Immature natural killer cell (primary cell): ENCODE data around the gene RAB40A. TPM values are rescaled to one million over a fixed set of nuclear protein-coding genes. Genes with fewer than 3 reads are reported as not detected.
A peak's percentile ranks its signal among the peaks of the same experiment; 100 is the strongest.
"Not testable (repeated sequence)": the region's sequence is repeated elsewhere in the genome, so short reads cannot be mapped to it uniquely, and the experiment has no call there.

Experiments
- DNase-seq, 3 donors: peaks; one replicate each; pipeline ENCODE4 v3.0.0; 2022; ENCODE audit warnings: mixed read lengths in 1 of 3
- H3K27ac Mint-ChIP-seq, 6 donors: one replicate each; pipeline ENCODE4 v1.8.0; 2020; ENCODE audit warnings: mixed read lengths in 6 of 6, mild to moderate bottlenecking in 5 of 6, inconsistent platforms in 4 of 6, moderate library complexity in 3 of 6
- H3K27me3 Mint-ChIP-seq, 3 donors: one replicate each; pipeline ENCODE4 v1.8.0; 2020 to 2021; ENCODE audit warnings: low read depth in 3 of 3, mild to moderate bottlenecking in 3 of 3, mixed read lengths in 3 of 3, moderate library complexity in 3 of 3, inconsistent platforms in 1 of 3
- H3K36me3 Mint-ChIP-seq, 3 donors: one replicate each; pipeline ENCODE4 v1.8.0; 2020; ENCODE audit warnings: mixed read lengths in 3 of 3, inconsistent platforms in 2 of 3, mild to moderate bottlenecking in 2 of 3
- H3K4me1 Mint-ChIP-seq, 2 donors: one replicate each; pipeline ENCODE4 v1.8.0; 2020; ENCODE audit warnings: inconsistent platforms in 2 of 2, mild to moderate bottlenecking in 2 of 2, mixed read lengths in 2 of 2, moderate library complexity in 1 of 2
- H3K4me3 Mint-ChIP-seq, 5 donors: one replicate each; pipeline ENCODE4 v1.8.0; 2020; ENCODE audit warnings: mild to moderate bottlenecking in 5 of 5, mixed read lengths in 5 of 5, inconsistent platforms in 3 of 5, moderate library complexity in 3 of 5
- H3K9me3 Mint-ChIP-seq, 6 donors: one replicate each; pipeline ENCODE4 v1.8.0; 2020; ENCODE audit warnings: mild to moderate bottlenecking in 6 of 6, mixed read lengths in 6 of 6, inconsistent platforms in 4 of 6, moderate library complexity in 3 of 6
- polyA plus RNA-seq, 3 donors: library from polyadenylated mRNA; unstranded; fragments of 300-500 nt; fragmentation: Illumina TruSeq; gene quantifications; one replicate each; pipeline ENCODE4 v1.2.3, GENCODE V29; 2021

The RAB40A gene
- polyA plus RNA-seq, 3 donors from 2014 or later: not detected

- H3K9me3 Mint-ChIP-seq: no peaks in the 10 kb centered on the region
- DNase-seq: no peak
- no peak overlapping the region for H3K27ac Mint-ChIP-seq
- H3K27me3 Mint-ChIP-seq: peaks cover 4 to 5% (median 4%) of the 10 kb centered on the region in 3 donors
- no peaks in the 10 kb centered on the region for H3K36me3 Mint-ChIP-seq
- H3K4me3 Mint-ChIP-seq: no peak overlapping the region
- H3K4me1 Mint-ChIP-seq: peaks cover 3 to 6% of the 10 kb centered on the region in 2 donors
These were observed 51.4 kb downstream of the RAB40A start for GRCh38 chrX:103467887-103468286.

- Mint-ChIP-seq H3K4me1 (peaks cover 3 to 6% of the 10 kb centered on the region in 2 donors), H3K4me3 (no peak overlapping the region), H3K27me3 (peaks cover 4 to 6% (median 5%) of the 10 kb centered on the region in 3 donors), H3K9me3 (no peaks in the 10 kb centered on the region), H3K27ac (no peak overlapping the region), H3K36me3 (no peaks in the 10 kb centered on the region)
- DNase-seq: no peak
These were observed 52.1 kb downstream of the RAB40A start for GRCh38 chrX:103467156-103467555.

GRCh38 chrX:103464774-103465117 is 54.5 kb downstream of the RAB40A start:
- peak overlapping the region; percentile 65 to 88 (median 79) for H3K4me3 Mint-ChIP-seq

GRCh38 chrX:103464072-103464773 is 55.1 kb downstream of the RAB40A start:
- DNase-seq: peak in 2 of 3 donors; percentile 1 to 2
- Mint-ChIP-seq H3K27ac (peak overlapping the region in 1 of 6 donors; percentile 2), H3K27me3 (peaks cover 5 to 15% (median 7%) of the 10 kb centered on the region in 3 donors)

More at GRCh38 chrX:103464774-103465117, 54.5 kb downstream of the RAB40A start:
- Mint-ChIP-seq H3K27me3 (peaks cover 4 to 15% (median 6%) of the 10 kb centered on the region in 3 donors), H3K9me3 (no peaks in the 10 kb centered on the region), H3K4me1 (peaks cover 3 to 6% of the 10 kb centered on the region in 2 donors), H3K27ac (no peak overlapping the region), H3K36me3 (no peaks in the 10 kb centered on the region)
- DNase-seq: peak; percentile 30 to 49 (median 47)

GRCh38 chrX:103461156-103461555 is 58.1 kb downstream of the RAB40A start:
- no peak for DNase-seq
- H3K9me3 Mint-ChIP-seq: no peaks in the 10 kb centered on the region
- peaks cover 3 to 6% of the 10 kb centered on the region in 2 donors for H3K4me1 Mint-ChIP-seq
- H3K27me3 Mint-ChIP-seq: peaks cover 5 to 18% (median 7%) of the 10 kb centered on the region in 3 donors
- no peak overlapping the region for H3K27ac Mint-ChIP-seq
- H3K4me3 Mint-ChIP-seq: no peak overlapping the region
- H3K36me3 Mint-ChIP-seq: no peaks in the 10 kb centered on the region

More at GRCh38 chrX:103464072-103464773, 55.1 kb downstream of the RAB40A start:
- Mint-ChIP-seq H3K4me3 (peak overlapping the region; percentile 65 to 88 (median 79)), H3K4me1 (peaks cover 3 to 6% of the 10 kb centered on the region in 2 donors), H3K36me3 (no peaks in the 10 kb centered on the region), H3K9me3 (no peaks in the 10 kb centered on the region)

- H3K4me1 Mint-ChIP-seq, H3K9me3 Mint-ChIP-seq, H3K27ac Mint-ChIP-seq, H3K36me3 Mint-ChIP-seq, DNase-seq, H3K4me3 Mint-ChIP-seq: not testable (repeated sequence)
- peaks cover 5 to 15% (median 7%) of the 10 kb centered on the region in 3 donors for H3K27me3 Mint-ChIP-seq
These were observed 59.1 kb downstream of the RAB40A start for GRCh38 chrX:103460001-103460755.

GRCh38 chrX:103453655-103454054 is 65.6 kb downstream of the RAB40A start:
- Mint-ChIP-seq H3K27ac (no peak overlapping the region), H3K4me3 (no peak overlapping the region), H3K4me1 (no peaks in the 10 kb centered on the region), H3K9me3 (no peaks in the 10 kb centered on the region), H3K36me3 (no peaks in the 10 kb centered on the region), H3K27me3 (peaks cover 0 to 5% (median 3%) of the 10 kb centered on the region in 3 donors)
- DNase-seq: no peak

Other genes starting within 250 kb of the RAB40A start
- not detected for gene TCEAL5, start 242.7 kb downstream of the RAB40A start, polyA plus RNA-seq
- gene BEX2, start 208.5 kb downstream of the RAB40A start, polyA plus RNA-seq: 10 to 100 TPM; 37.5 to 59.6 (median 38.2) TPM
- gene TCEAL7, start 189.2 kb downstream of the RAB40A start, polyA plus RNA-seq: not detected
- 1 to 10 TPM in 1 of 3 donors, under 1 TPM in 1, not detected in 1; 0.79 to 3.2 TPM for gene TCEAL9, start 163.0 kb downstream of the RAB40A start, polyA plus RNA-seq
- 1 to 10 TPM; 8.1 to 9.8 (median 9.7) TPM for gene BEX3, start 143.0 kb downstream of the RAB40A start, polyA plus RNA-seq
- gene TCEAL4, start 66.0 kb upstream of the RAB40A start, polyA plus RNA-seq: 10 to 100 TPM in 1 of 3 donors, 1 to 10 TPM in 2; 1.6 to 10.8 (median 4.8) TPM
- gene TCEAL3, start 88.5 kb upstream of the RAB40A start, polyA plus RNA-seq: 10 to 100 TPM in 2 of 3 donors, 1 to 10 TPM in 1; 6.8 to 11.4 (median 10.6) TPM
- 10 to 100 TPM; 19.7 to 31.2 (median 21.3) TPM for gene TCEAL1, start 109.5 kb upstream of the RAB40A start, polyA plus RNA-seq
- 10 to 100 TPM; 55.3 to 76.9 (median 67.8) TPM for gene MORF4L2, start 167.2 kb upstream of the RAB40A start, polyA plus RNA-seq
- not detected for gene TMEM31, start 191.4 kb upstream of the RAB40A start, polyA plus RNA-seq